GM12891 (cell line): ENCODE data around the gene SPDYE5.
"Not testable (repeated sequence)": the region's sequence is repeated elsewhere in the genome, so short reads cannot be mapped to it uniquely, and the experiment has no call there.

Experiments
- PAX5 ChIP-seq: IDR thresholded peaks from 2 replicates; pipeline ENCODE4 v1.6.1; 2011; ENCODE audit warnings: low read length, moderate library complexity, mild to moderate bottlenecking; ENCODE audit not compliant: insufficient read depth, severe bottlenecking
- POLR2A ChIP-seq: IDR thresholded peaks from 2 replicates; pipeline ENCODE4 v1.6.1; 2011; ENCODE audit warnings: low read depth, low read length, control low read depth
- POLR2AphosphoS5 ChIP-seq: IDR thresholded peaks from 2 replicates; pipeline ENCODE4 v1.6.1; 2011; ENCODE audit warnings: low read depth, low read length, control low read depth
- TAF1 ChIP-seq: IDR thresholded peaks from 2 replicates; pipeline ENCODE4 v1.6.1; 2011; ENCODE audit warnings: low read depth, low read length, control low read depth

GRCh38 chr7:75480313-75480712 is 11.8 kb upstream of the SPDYE5 start:
- TF ChIP-seq POLR2A, POLR2AphosphoS5, TAF1, PAX5: not testable (repeated sequence)
